Glomerular visceral epithelial cell (primary cell): ENCODE measurements around the gene SPRN.
"Not testable (repeated sequence)": the region's sequence is repeated elsewhere in the genome, so short reads cannot be mapped to it uniquely, and the experiment has no call there.

ENCODE experiments used
- DNase-seq: peaks from one replicate; pipeline ENCODE4 v3.0.0-alpha.2; 2016; ENCODE audit errors: extremely low spot score

Gene SPRN

DNA sequence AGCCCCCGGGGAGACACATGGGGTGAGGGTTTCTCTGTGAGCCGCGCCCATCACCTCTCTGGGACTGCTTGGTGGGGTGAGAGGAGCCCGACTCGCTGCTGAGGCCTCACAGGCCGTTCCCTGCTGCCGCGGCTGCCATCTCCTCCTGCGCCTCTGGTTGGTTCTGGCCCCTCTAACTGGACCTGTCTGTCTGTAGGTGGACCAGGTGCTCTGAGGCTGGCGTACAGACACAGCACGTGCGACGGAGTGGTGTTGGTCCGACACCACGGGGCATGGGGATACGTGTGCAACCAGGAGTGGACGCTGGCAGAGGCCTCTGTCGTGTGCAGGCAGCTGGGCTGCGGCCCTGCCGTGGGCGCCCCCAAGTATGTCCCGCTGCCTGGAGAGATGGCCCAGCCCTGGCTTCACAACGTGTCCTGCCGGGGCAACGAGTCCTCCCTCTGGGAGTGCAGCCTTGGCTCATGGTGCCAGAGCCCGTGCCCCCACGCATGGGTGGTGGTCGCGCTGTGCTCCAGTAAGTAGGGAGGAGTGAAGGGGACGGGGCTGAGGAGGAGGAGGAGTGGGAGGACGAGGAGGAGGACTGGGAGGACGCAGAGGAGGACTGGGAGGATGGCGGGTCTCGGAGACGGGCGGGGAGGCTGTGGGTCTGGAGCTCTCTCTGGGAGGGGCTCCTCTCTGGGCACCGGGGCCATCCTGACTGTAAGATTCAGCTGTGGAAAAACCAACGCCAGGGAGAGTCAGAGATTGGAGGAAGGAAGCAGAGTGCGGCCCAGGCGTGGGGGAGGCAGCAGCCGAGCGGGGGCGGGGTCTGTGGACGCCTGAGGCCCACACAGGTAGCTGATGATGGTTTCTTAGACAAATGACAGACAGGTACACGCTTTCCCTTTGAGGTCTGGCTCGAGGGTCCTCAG lies 31.9 kb upstream of the SPRN start:
- no peak for DNase-seq

DNA sequence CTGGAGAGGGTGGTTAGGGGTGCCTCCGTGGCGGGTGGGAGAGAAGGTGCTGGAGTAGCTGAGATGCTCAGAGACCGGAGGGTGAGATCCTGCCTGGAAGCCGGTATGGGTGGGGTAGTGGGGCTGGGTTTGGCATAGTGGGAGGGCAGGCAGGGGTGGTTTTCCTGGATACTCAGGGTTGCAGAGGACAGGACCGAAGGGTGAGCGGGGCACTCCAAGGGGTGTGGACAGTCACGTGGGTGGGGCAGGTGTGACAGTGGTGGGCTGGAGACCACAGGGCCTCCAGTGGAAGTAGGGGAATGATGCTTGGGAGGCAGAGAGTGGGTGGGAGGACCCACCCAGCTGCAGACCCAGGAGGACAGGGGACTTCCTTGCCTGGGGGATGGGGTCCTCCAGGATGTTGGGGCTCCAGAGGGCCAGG lies 31.2 kb upstream of the SPRN start:
- DNase-seq, result no peak

DNA sequence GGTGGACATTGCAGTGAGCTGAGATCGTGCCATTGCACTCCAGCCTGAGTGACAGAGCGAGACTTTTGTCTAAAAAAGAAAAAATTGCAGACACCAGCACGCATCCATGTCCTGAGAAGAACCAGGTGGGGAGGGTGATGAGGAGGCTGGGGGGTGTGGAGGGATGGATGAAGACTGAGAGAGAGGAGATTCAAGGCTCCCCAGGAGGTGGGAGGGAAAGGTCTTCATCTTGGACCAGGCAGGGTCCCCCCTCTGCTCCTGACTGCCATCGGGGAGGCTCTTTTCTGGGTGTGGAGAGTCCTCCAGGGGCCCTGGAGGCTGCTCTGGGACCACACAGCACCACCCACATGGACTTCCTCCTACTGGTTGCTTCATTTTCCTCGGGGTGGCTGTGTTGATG lies 30.8 kb upstream of the SPRN start:
- DNase-seq, result no peak

DNA sequence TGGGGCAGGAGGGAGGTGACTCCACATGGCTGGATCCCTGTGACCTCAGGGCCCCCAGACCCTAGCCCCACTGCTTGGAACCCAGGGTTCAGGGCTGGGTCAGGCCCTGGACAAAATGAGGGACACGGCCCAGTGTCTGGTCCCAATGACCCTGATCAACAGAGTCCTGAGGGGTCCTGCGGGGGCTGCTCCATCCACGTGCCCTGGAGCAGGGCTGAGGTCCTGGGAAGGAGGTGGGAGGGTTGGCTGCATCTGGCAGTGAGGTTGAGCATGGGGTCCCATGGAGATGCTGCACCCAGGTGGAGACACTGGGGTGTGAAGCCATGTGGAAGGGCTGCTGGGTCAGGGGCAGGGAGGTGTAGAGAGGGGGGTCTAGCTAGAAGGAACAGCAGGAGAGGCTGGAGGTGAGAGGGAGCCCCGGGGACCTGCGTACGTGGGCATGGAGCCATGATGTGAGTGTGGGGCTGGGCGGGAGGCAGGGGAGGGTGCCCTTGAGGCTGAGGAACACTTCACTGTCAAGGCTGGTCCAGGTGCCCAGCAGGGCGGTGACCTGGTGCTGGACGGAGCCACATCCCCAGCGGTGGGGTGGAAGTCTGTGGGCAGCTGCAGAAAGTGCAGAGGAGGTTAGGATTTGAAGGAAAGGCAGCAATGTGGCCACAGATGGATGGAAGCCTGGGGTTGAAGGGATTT lies 29.9 kb upstream of the SPRN start:
- DNase-seq, result no peak

DNA sequence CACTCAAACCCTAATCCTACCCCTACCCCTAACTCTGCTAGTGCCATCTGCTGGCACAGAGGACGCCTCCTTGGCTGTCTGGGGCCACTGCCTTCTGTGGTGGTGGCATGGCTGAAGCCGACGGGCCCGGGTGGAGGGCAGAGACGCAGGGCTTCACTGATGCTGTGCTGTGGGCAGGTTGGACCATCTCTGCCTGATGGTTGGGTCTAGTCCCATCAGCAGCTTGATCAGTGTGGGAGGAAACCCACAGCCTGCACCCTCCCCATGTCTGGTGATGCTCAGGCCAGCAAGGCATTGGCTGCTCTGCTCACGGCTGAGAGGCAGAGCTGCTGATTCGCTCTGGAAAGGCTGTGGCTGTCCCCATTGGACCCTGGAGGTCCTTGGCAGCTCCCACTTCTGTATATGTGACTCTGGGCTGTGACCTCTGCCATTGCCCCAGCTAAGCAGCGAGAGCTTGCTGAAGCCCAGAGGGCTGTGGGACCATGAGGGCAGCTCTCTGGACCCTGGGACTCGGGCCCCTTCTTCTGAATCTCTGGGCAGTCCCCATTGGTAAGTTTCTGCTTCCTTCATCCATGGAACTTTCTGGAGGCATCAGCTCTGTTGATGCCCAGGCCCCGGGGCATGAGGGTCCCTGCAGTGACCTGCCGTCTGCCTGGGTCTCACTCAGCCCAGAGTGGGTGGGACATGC lies 29.2 kb upstream of the SPRN start, which contains the start of gene SCART1:
TSS of gene SCART1 (plus strand) at position 430 of the 688 bp plus-strand sequence. CDS start at position 483, 53 bp downstream.
- DNase-seq, result no peak

DNA sequence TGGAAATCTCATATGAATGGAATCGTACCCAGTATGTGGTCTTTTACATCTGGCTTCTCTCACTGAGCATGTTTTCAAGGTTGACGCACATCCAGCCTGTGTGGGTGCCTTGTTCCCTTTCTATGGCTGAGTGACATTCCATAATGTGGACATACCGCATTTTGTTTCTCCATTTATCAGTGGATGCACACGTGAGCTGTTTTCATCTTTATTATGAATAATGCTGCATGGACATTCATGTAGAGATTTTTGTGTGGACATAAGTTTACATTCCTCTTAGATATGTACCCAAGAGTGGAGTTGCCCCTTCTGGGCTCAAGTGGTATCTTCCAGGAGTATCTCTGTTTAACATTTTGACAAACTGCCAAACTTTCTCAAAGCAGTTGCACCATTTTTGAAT lies 28.0 kb upstream of the SPRN start:
- DNase-seq, result no peak

DNA sequence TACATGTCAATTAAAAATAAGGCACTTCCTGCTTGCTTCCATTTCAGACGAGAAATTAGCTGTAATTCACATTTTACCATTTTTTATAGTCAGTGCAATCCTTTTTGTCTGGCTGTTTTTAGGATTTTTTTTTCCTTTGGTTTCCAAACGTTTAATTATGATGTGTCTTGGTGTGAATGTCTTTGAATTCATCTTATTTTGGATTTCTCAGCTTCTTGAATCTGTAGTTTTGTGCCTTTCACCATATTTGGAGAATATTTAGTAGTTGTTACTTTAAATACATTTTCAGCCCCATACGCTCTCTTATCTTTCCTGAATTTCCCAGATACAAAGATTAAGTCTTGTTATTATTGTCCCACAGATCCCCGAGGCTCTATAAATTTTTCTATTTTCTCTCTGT lies 26.9 kb upstream of the SPRN start:
- DNase-seq, result no peak

DNA sequence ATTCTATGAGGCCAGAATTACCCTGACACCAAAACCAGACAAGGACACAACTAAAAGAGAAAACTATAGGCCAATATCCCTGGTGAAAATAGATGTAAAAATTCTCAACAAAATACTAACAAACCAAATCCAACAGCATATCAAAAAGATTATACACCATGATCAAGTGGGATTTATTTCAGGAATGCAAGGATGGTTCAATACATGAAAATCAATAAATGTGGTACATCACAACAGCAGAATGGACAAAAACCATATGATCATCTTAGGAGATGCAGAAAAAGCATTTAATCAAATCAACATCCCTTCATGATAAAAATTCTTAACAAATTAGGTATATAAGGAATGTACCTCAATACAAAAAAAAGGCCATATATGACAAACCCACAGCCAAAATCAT lies 23.7 kb upstream of the SPRN start:
- no peak for DNase-seq

DNA sequence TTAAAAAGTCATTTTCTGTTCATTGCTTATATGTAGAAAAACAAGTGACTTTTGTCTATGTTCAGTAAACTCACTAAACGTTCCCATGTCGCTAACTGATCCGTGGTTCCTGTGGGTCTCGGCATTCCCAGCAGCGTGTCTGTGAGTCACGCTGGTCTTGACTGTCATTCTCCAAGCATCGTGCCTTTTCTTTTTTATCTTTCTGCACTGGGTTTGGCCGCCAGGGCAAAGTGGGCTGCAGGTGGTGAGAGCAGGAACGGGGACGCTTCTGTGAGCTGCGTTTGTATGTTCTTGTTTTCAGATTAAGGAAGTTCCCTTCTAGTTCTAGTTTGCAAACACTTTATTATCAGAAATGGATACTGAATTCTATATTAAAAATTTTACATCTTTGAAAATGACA lies 22.6 kb upstream of the SPRN start:
- DNase-seq, result no peak

DNA sequence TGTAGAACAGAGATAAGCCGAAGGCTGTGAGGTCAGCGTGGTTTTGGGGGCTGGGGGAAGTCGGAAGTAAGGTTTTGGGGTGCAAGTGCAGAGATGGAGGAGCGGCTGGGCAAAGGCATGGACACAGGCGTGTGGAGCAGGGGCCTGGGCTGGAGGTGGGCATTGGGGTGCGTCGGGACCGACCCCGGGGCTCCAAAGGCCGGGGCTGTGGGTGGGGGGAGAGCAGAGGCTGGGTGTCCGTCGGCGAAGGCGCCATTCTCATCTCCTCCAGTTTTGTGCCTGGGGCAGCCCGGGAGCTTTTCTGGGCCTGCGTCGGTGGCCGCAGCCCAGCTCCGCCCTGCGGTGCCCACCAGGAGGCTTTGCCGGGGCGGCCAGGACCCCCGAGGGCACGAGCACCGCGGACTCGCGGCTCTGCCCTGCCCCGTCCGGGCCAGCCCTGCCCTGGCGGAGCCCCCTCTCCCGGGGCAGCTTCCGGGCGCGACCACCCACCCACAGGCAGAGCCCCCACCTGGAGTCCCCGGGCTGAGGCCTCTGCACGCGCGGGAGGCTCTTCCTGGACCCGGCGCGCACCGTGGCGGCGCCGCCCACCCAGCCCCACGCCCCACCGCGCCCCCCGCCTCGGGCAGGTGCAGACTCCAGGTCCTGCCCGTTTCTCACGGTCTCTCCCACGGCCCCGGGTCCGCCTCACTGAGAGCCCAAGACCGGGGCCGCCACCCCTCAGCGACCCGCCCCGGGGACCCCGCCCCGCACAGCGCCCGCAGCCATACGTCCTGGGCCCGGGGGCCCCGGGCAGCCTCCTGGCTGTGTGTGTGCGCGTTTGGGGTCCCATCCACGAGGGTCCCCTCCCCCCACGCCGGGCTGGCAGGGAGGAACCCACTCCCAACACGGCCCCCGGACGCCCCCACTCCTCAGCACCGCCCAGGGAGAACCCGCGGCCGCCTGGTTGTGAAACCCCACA lies 21.6 kb upstream of the SPRN start:
- no peak for DNase-seq

DNA sequence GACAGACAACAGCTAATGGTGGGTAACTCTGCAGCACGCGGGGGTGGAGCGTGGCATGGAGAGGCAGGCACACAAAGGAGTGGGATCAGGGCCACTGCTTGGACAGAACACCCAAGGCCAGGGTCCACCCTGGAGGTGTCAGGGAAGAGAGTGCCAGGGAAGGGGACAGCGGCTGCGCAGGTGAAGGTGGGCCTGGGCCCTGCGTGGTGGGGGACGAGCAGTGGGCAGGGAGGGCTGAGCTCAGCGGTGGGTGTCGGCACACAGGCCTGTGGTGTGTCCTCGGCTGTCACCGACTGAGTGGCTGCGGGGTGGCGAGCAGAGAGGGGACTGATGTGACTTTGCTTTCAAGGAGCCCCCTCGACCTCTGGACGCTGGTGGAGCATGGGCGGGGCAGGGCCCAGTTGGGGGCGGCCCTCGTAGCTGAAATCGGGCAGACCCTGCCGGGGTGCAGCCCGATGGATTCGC lies 20.9 kb upstream of the SPRN start:
- no peak for DNase-seq

DNA sequence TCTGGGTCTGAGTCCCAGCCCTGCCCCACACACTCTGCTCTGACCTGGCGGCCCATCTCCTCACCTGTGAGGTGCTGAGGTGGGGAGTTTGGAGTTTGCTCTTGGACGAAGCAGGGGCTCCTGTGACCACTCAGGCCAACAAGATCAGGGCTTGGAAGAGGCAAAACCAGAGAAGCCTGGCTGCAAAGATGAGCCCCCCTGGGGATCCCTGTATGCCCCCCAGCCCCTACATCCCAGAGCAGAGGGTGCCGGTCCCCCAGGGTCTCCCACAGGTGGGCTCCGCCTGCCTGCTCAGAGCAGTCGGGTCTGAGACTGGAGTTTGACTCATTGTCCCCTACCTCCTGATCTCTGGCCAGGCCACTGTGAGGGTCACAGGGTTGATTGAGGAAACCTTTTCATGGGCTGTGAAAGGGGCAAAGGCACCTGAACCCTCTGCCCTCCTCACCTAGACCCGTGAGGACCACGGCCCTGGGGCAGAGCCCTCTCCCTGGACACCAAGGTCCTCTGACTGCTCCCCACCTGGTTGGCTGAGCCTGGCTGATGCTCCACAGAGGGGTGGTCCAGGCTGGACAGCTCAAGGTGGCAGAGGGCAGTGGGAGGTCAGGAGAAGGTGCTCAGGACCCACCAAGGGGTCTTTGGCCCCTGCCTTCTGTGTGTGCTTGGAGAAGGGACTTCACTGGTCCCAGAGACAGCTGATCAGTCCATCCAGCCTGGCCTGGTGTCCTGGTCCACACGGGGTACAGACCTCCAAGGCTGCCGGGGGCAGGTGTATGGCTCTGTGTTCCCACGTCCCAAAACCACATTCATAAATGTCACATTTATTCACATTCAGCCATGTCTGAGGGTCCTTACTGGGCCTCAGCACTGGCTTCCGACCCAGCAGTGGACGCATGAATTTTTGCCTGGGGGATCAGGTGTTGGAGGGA lies 20.2 kb upstream of the SPRN start:
- DNase-seq, result no peak

DNA sequence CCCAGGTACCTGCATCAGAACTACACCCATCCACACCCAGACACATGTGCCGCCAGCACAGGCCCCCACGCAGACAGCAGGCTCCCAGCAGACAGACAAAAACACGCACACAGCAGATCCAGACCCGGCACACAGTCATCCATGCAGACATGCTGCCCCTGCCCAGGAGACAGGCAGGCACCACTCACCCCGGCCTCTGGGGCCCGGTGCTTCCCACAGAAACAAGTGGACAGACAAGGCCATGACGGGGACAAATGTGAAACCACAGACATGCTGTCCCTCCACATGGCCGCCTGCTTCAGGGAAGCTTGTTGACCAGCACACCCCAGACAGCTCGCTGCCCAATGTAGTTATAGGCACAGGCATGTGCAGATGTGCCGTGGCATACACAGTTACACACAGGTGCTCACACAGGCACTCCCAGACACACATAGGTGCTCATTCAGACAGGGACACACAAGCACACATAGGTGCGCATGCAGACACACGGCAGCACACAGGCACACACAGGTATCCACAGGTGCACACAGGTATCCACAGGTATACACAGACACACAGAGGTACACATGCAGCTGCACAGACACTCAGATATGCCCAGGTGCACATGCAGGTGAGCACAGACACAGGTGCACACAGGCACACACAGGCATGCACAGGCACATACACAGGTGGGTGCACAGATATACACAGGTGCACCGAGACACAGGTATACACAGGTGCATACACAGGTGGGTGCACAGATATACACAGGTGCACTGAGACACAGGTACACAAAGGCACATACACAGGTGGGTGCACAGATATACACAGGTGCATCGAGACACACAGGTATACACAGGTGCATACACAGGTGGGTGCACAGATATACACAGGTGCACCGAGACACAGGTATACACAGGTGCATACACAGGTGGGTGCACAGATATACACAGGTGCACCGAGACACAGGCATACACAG lies 18.8 kb upstream of the SPRN start:
- no peak for DNase-seq

DNA sequence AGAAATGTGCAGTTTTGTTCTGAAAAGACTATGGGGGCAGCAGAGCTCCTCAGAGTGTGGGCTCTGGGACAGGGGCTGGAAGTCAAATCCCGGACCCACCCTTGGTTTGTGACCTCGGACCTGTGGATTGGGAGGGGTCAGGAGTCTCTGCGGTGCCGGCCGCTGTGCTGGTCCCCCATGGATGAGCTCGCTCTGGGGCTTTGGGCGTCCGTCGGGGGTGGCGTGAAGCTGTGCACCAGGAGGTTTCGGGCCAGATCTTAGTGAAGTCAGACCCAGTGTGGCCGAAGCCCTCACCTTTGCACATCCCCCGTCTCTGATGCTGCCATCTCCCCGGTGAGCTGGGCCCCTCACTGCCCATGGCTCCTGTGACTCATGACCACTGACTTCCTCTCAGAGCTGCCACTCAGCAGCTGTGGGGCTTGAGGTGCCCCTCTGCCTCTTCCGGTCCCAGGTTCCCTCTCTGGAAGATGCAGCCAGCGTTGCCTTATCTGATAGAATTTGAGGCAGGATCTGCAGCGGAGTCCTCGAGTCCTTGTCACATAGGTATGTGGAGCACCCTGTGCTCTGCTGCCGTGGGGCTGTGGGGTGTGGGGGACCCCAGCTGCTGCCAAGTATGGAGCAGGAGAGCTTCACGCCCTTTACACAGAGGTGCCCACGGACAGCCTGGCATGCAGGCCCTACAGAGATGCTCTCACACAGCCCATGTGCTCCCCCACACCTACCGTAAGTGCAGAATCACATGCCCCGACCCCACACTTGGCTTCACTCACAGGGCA lies 18.0 kb upstream of the SPRN start:
- no peak for DNase-seq

DNA sequence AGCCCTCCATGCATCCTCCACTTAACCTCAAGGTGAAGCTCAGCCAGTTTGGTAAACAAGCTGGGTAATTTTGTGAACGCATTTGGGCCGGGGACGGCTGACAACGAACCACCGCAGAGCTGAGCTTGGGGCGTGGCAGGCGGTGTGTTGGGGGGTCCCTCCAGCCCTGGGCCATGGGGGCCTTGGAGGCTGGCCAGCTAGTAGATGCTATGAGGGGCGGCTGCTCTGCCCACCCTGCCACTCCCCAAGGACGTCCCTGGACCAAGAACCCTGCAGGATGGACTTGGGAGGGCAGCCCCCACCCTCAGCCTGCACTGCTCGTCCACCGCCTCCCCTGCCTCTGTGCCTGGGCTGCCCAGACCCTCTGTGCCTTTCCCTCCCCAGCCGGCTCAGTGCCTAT lies 17.4 kb upstream of the SPRN start:
- no peak for DNase-seq

DNA sequence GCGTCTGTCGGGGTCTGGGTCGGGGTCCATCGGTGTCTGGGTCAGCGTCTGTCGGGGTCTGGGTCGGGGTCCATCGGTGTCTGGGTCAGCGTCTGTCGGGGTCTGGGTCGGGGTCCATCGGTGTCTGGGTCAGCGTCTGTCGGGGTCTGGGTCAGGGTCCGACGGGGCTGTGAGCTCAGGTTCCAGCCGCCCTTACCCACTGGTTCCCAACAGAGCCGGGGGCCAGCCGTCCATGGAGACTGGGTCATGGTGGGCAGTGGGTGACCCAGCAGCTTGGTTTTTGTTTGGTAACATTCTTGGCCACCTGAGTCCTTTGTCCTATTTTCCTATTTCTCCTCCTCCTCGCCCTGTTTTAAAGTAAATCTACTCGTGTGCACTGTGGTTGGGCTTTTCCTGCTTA lies 16.9 kb upstream of the SPRN start:
- DNase-seq, result not testable (repeated sequence)

DNA sequence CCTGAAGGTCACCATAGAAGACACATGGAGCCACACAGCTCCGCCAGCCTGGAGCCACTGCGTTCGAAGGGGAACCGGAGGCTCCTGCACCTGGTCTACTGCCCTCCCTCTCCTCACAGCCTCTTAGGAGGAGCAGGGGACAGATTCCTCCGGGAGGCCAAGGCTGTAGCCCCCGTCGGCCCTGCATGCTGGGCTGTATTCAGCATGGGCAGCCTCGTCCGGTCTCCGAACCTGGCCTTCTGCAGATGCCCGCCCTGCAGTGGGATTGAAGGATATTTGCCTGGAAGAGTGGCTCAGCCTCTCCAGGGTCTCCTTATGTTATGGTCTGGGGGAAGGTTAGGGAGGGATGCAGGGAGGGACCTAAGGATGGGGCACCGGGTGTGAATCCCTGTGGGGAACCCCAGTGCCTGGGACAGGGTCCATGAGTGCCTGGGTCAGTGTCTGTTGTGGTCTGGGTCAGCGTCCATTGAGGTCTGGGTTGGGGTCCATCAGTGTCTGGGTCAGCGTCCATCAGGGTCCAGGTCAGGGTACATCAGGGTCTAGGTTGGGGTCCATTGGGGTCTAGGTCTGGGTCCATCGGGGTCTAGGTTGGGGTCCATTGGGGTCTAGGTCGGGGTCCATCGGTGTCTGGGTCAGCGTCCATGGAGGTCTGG lies 16.3 kb upstream of the SPRN start:
- no peak for DNase-seq
